ENCODE data around the gene CFAP221. TPM values are rescaled to one million over a fixed set of nuclear protein-coding genes. Genes with fewer than 3 reads are reported as not detected.
"Not testable (repeated sequence)": the region's sequence is repeated elsewhere in the genome, so short reads cannot be mapped to it uniquely, and the experiment has no call there.

Gene CFAP221
- total RNA-seq, 1 donor from 2014 or later: not detected

DNA sequence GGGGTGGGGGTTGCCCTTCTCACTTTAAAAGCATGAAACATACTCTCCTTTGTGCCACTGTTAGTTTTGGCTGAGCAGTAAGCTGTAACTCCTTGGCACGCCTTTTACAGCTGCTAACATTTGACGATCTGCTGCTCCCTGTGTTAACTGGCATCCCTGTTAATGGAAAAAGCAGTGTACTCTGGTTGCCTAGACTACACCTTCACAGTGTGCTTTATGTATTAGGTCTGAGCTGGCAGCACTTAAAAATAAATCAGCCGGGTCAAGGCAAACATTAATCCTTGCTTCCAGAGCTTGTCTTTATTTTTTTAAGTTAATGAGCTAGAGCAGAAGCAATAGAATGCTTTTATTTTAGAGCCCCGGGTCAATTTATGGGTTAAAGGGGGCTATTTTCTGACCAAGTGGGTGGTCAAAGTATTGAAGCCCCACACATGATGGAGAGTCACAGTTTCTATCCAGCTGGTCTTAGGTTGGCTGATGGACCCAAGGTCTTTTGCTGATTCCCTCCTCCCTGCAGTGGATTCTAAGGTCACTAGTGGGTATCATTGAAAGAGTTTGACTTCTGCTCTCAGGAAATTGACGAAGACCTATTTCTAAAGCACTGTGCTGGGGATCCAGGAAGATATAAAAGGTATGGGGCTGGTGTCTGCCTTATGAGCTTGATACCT is 54.5 kb downstream of the CFAP221 start:
- H3K4me3 ChIP-seq: no peak overlapping the region
- intact Hi-C loops (cut with DNase I): no loop called here
- H3K27ac ChIP-seq: no peak overlapping the region
- no peaks in the 10 kb centered on the region for H3K27me3 ChIP-seq
- H3K4me1 ChIP-seq: peaks cover 0 to 4% of the 10 kb centered on the region in 2 donors
- TF ChIP-seq, protein P1, sequence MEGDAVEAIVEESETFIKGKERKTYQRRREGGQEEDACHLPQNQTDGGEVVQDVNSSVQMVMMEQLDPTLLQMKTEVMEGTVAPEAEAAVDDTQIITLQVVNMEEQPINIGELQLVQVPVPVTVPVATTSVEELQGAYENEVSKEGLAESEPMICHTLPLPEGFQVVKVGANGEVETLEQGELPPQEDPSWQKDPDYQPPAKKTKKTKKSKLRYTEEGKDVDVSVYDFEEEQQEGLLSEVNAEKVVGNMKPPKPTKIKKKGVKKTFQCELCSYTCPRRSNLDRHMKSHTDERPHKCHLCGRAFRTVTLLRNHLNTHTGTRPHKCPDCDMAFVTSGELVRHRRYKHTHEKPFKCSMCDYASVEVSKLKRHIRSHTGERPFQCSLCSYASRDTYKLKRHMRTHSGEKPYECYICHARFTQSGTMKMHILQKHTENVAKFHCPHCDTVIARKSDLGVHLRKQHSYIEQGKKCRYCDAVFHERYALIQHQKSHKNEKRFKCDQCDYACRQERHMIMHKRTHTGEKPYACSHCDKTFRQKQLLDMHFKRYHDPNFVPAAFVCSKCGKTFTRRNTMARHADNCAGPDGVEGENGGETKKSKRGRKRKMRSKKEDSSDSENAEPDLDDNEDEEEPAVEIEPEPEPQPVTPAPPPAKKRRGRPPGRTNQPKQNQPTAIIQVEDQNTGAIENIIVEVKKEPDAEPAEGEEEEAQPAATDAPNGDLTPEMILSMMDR (IDR thresholded peaks at IDR 0.05): no peak
- no peaks in the 10 kb centered on the region for H3K9me3 ChIP-seq
- no peaks in the 10 kb centered on the region for H3K36me3 ChIP-seq
- DNase-seq (ENCODE audit: low spot score in 2 of 2): no peak

DNA sequence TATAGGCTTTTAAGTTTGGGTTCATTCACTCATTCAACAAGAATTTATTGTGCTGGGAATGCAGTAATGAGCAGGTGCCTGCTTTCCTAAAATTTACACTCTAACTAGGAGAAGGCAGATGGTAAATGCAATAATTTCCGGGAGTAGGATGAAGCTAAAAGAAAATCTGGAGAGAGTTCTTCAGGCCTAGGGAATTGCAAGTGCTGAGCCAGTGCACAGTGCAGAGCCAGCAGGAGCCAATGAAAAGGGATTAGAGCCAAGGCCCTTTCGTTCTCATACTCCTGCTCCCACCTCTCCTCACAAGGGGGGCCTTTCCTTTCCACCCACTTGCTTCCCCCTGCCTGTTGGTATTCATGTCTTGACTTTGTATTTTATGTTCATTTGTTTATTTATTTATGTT is 55.1 kb downstream of the CFAP221 start:
- H3K27ac ChIP-seq: no peak overlapping the region

DNA sequence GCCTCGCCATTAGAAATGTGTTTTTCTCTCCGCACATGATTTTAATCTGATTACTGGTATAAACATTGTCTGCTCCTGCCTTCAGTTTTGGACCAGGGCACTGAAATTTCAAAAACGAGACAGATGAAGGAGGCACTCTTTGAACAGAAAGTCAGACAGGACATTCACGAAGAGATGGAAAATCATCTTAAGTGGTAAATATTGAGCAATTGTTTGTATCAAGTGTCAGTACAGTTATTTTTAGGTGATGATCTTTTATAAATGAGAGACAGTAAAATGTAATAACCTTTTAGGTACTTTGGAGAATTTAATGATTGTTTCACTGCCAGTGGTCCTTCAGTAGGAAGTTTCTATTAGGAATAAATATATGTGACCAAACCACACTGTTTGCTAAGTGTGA is 60.8 kb downstream of the CFAP221 start:
- no peaks in the 10 kb centered on the region for H3K27me3 ChIP-seq
- no peaks in the 10 kb centered on the region for H3K36me3 ChIP-seq
- no peaks in the 10 kb centered on the region for H3K9me3 ChIP-seq
- TF ChIP-seq, protein P1 (IDR thresholded peaks at IDR 0.05): no peak
- no peak for DNase-seq (ENCODE audit: low spot score in 2 of 2)
- no peaks in the 10 kb centered on the region for H3K4me1 ChIP-seq
- H3K4me3 ChIP-seq: no peak overlapping the region
- intact Hi-C loops (cut with DNase I): no loop called here
- no peak overlapping the region for H3K27ac ChIP-seq

More for the DNA sequence above, 55.1 kb downstream of the CFAP221 start:
- Histone ChIP-seq H3K4me1 (peaks cover 0 to 4% of the 10 kb centered on the region in 2 donors), H3K4me3 (no peak overlapping the region), H3K36me3 (no peaks in the 10 kb centered on the region), H3K9me3 (no peaks in the 10 kb centered on the region), H3K27me3 (no peaks in the 10 kb centered on the region)
- no peak for DNase-seq (ENCODE audit: low spot score in 2 of 2)
- TF ChIP-seq, protein P1 (IDR thresholded peaks at IDR 0.05): no peak
- intact Hi-C loops (cut with DNase I): no loop called here

DNA sequence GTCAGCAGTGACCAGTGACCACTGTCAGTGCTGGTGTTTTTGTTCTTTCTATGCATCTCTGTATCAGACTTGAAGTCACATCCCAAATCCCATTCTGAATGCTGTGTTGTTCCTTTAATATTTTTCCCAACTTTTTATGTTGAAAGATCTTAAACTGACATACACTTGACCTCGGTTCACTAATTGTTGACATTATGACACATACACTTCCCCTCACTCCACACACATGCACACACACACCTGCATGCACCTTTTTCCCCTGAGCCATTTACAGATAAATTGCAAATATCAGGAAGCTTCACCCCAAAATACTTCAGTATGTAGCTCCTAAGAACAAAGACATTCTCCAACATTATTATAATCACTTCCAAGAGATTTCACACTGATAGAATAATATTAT is 62.4 kb downstream of the CFAP221 start:
- no peak overlapping the region for H3K27ac ChIP-seq
- no peaks in the 10 kb centered on the region for H3K9me3 ChIP-seq
- TF ChIP-seq, protein P1 (IDR thresholded peaks at IDR 0.05): no peak
- intact Hi-C loops (cut with DNase I): no loop called here
- H3K4me1 ChIP-seq: no peaks in the 10 kb centered on the region
- no peaks in the 10 kb centered on the region for H3K27me3 ChIP-seq
- no peak overlapping the region for H3K4me3 ChIP-seq
- DNase-seq (ENCODE audit: low spot score in 2 of 2): no peak
- H3K36me3 ChIP-seq: no peaks in the 10 kb centered on the region

DNA sequence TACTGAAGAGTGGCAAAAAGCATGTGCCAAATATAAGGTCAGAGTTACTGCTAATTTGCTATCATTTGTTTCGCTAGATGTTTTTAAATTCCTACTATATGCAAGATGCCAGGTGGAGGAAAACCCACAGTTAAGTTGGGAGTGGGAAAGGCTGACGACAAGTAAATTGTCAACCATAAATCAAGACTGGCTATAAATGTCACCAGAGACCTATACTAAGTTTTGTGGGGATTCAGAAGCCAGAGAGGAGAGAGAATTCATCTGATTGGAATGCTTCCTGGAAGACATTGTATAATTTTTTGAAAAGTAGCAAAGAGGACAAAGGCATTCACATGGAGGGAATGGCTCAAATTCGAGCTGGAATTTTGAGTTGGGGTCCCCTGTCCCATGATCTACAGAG is 64.3 kb downstream of the CFAP221 start:
- Histone ChIP-seq H3K36me3 (no peaks in the 10 kb centered on the region), H3K27me3 (no peaks in the 10 kb centered on the region), H3K27ac (no peak overlapping the region), H3K4me1 (no peaks in the 10 kb centered on the region), H3K4me3 (no peak overlapping the region), H3K9me3 (peaks cover 3 to 9% of the 10 kb centered on the region in 2 donors)
- TF ChIP-seq, protein P1 (IDR thresholded peaks at IDR 0.05): no peak
- DNase-seq (ENCODE audit: low spot score in 2 of 2): no peak
- intact Hi-C loops (cut with DNase I): no loop called here

DNA sequence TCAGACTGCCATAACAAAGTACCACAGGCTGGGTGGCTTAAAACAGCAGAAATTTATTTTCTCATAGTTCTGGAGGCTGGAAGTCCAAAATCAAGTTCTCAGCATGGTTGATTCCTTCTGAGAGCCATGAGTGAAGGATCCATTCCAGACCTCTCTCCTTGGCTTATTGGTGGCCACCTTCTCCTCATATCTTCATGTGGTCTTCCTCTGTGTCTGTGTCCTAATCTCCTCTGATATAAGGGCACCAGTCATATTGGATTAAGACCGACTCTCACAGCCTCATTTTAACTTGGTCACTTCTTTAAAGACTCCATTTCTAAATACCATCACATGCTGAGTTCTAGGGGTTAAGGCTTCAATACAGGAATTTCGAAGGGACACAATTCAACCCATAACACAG is 65.1 kb downstream of the CFAP221 start:
- Histone ChIP-seq H3K9me3 (peaks cover 11 to 17% of the 10 kb centered on the region in 2 donors), H3K4me1 (no peaks in the 10 kb centered on the region), H3K27ac (no peak overlapping the region), H3K4me3 (no peak overlapping the region), H3K27me3 (no peaks in the 10 kb centered on the region), H3K36me3 (no peaks in the 10 kb centered on the region)
- TF ChIP-seq, protein P1 (IDR thresholded peaks at IDR 0.05): no peak
- DNase-seq (ENCODE audit: low spot score in 2 of 2): no peak
- intact Hi-C loops (cut with DNase I): no loop called here

DNA sequence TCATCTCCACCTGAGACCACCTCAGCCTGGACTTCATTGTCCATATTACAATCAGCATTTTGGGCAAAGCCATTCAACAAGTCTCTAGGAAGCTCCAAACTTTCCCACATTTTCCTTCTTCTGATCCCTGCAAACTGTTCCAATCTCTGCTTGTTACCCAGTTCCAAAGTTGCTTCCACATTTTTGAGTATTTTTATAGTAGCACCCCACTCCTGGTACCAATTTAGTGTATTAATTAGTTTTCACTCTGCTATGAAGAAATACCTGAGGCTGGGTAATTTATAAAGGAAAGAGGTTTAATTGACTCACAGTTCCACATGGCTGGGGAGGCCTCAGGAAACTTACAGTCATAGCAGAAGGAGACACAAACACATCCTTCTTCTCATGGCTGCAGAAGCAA is 69.9 kb downstream of the CFAP221 start:
- peaks cover 14 to 25% of the 10 kb centered on the region in 2 donors for H3K9me3 ChIP-seq
- H3K36me3 ChIP-seq; intact Hi-C loops (cut with DNase I); DNase-seq (ENCODE audit: low spot score in 2 of 2); H3K4me3 ChIP-seq; H3K27me3 ChIP-seq; H3K27ac ChIP-seq; H3K4me1 ChIP-seq: not testable (repeated sequence)

Data from ascending aorta (tissue), 2 donors.